Activated naive CD4-positive, alpha-beta T cell treated with anti-CD3 and anti-CD28 coated beads for 36 hours (primary cell): ENCODE measurements around the gene RSL1D1. TPM values are rescaled to one million over a fixed set of nuclear protein-coding genes. Genes with fewer than 3 reads are reported as not detected.
"Not testable (repeated sequence)": the region's sequence is repeated elsewhere in the genome, so short reads cannot be mapped to it uniquely, and the experiment has no call there.

Experiments
- CTCF ChIA-PET: fragments of 350-600 bp; sonication (Branson Sonifier 250); formaldehyde crosslinking; loops from one replicate; lab custom pipeline; 2021; ENCODE audit warnings: antibody characterized with exemption; lab: Charles Lee
- DNase-seq: peaks from one replicate; pipeline ENCODE4 v3.0.0-alpha.2; 2020
- H3K27ac Mint-ChIP-seq: one replicate; pipeline ENCODE4 v1.8.0; 2021; ENCODE audit warnings: mild to moderate bottlenecking, mixed read lengths
- H3K27me3 Mint-ChIP-seq: one replicate; pipeline ENCODE4 v1.8.0; 2021; ENCODE audit warnings: low read depth, mixed read lengths
- H3K36me3 Mint-ChIP-seq: one replicate; pipeline ENCODE4 v1.8.0; 2021; ENCODE audit warnings: low read depth, mixed read lengths
- H3K4me1 Mint-ChIP-seq: one replicate; pipeline ENCODE4 v1.8.0; 2021; ENCODE audit warnings: low read depth, mixed read lengths
- H3K4me3 Mint-ChIP-seq: one replicate; pipeline ENCODE4 v1.8.0; 2021; ENCODE audit warnings: mild to moderate bottlenecking, moderate library complexity, mixed read lengths
- H3K9me3 Mint-ChIP-seq: one replicate; pipeline ENCODE4 v1.8.0; 2021; ENCODE audit warnings: mixed read lengths
- intact Hi-C: fragments of 100-400 bp; cut with micrococcal nuclease; formaldehyde crosslinking; loops from one replicate; pipeline ENCODE4 v1.15.1; 2023
- total RNA-seq, 2 experiments: library from RNA; stranded (reverse); gene quantifications; one replicate each; pipeline ENCODE4 v1.2.3, GENCODE V29; 2021

Gene RSL1D1
- total RNA-seq, 2 experiments from 2014 or later: 354 to 365 TPM

DNA sequence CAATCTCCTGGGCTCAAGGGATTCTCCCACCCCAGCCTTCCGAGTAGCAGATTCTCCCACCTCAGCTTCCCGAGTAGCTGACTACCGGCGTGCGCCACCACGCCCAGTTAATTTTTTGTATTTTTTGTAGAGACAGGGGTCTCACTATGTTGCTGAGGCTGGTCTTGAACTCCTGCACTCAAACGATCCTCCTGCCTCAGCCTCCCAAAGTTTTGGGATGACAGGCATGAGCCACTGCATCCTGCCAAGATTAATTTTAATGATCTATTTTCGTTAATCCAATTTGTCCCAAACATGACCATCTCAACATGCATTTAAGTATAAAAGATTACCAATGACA, 55.5 kb downstream of the RSL1D1 start:
- peak overlapping the region; percentile 89 for H3K27ac Mint-ChIP-seq
- H3K4me1 Mint-ChIP-seq: peaks cover 81% of the 10 kb centered on the region
- H3K4me3 Mint-ChIP-seq: peak overlapping the region; percentile 84
- peaks cover 47% of the 10 kb centered on the region for H3K36me3 Mint-ChIP-seq
- H3K9me3 Mint-ChIP-seq: no peaks in the 10 kb centered on the region
- no peaks in the 10 kb centered on the region for H3K27me3 Mint-ChIP-seq
- DNase-seq: no peak
- CTCF ChIA-PET: interaction anchor here (3.1 to 4.0 kb wide), 2 partner anchors 11 to 53 kb away, joined by 25 to 47 read pairs; partner anchors contain the start of gene TXNDC11
- intact Hi-C loops: loop anchor here (2.0 to 10.0 kb wide), 5 partner anchors 119 to 541 kb away; partner anchors contain the start of genes GSPT1, LITAF, SNN and SOCS1

DNA sequence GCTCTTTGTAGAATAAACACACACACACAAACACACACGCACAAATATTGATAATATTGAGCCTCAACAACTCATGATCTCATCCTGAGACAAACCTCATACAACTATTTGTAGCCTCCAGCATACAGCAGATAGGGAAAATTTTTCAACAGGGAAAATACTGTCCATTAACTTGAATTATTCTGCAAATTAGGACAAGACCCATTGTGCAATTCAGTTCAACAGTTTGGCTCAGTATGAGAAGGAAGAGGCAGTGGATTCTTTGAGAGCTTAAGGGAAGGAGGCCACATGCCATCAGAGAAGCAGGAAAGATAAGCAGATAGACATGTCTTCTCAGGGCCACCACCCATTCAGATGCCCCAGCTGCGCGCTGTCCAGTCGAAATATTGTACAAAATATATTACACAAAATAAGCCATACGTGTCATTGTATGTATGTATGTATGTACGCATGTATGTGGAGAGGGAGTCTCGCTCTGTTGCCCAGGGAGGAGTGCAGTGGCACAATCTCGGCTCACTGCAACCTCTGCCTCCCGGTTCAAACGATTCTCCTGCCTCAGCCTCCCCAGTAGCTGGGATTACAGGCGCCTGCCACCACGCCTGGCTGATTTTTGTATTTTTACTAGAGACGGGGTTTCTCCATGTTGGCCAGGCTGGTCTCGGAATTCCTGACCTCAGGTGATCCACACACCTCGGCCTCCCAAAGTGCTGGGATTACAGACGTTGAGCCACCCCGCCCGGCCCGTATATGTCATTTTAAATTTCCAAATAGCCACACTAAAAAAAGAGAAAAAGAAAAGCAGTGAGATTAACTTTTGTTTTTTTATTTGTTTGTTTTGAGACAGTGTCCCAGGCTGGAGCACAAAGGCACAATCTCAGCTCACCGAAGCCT, 56.1 kb downstream of the RSL1D1 start:
- Mint-ChIP-seq H3K4me3 (peak overlapping the region; percentile 84), H3K4me1 (peaks cover 76% of the 10 kb centered on the region)

DNA sequence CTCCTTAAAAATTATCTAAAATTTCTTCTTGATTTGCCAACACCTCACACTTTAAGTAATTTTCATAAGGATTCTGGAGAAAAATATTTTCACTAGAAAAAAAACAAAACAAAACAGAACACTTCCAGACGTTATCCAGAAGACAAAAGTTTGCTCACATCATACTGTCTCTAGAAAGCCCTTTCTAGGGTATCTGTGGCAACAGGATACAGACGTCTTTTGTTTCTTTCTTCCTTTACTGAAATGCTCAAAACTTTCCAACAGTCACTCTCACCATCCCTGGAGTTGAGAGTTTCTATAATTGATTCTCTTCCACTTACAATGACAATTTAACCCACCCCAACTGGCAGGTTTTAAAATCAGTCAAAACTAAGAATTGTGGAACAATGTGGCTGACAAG, 56.9 kb downstream of the RSL1D1 start:
- CTCF ChIA-PET: no interaction called here
- Mint-ChIP-seq H3K4me1 (peaks cover 75% of the 10 kb centered on the region), H3K36me3 (peaks cover 48% of the 10 kb centered on the region), H3K27me3 (no peaks in the 10 kb centered on the region), H3K27ac (peak overlapping the region; percentile 89), H3K9me3 (no peaks in the 10 kb centered on the region), H3K4me3 (peak overlapping the region; percentile 84)
- no peak for DNase-seq
- intact Hi-C loops: loop anchor here (5.0 to 10.0 kb wide), 2 partner anchors 432 to 540 kb away; partner anchors contain the start of gene SOCS1

More for the DNA sequence above, 56.1 kb downstream of the RSL1D1 start:
- CTCF ChIA-PET: interaction anchor here (3.1 to 4.0 kb wide), 2 partner anchors 10 to 53 kb away, joined by 25 to 47 read pairs; partner anchors contain the start of gene TXNDC11
- H3K27ac Mint-ChIP-seq: peak overlapping the region; percentile 89
- DNase-seq: no peak
- H3K9me3 Mint-ChIP-seq: no peaks in the 10 kb centered on the region
- H3K36me3 Mint-ChIP-seq: peaks cover 49% of the 10 kb centered on the region
- intact Hi-C loops: loop anchor here (5.0 to 10.0 kb wide), 4 partner anchors 208 to 540 kb away; partner anchors contain the start of genes LITAF and SOCS1
- H3K27me3 Mint-ChIP-seq: no peaks in the 10 kb centered on the region

DNA sequence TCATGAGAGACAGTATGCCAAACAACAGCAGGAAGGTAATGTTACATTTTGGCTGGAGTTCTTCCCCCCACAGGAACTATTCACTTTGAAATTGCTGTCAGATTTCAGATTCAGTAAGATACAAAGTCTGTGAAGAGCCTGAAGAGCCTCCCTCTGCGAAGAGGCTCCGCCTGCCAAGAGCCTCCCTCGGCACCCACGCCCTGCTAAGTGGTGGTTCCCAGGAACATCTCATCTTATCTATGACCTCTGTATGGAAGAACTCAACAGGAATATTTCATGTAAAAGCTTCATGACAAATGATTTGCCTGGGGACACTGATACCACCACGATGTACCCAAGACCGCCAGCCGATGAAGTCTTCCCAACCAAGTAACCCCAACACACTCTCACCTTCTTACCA, 57.5 kb downstream of the RSL1D1 start:
- H3K27me3 Mint-ChIP-seq: no peaks in the 10 kb centered on the region
- DNase-seq: peak; percentile 43
- peak overlapping the region; percentile 84 for H3K4me3 Mint-ChIP-seq
- H3K4me1 Mint-ChIP-seq: peaks cover 73% of the 10 kb centered on the region
- CTCF ChIA-PET: no interaction called here
- H3K27ac Mint-ChIP-seq: peak overlapping the region; percentile 89
- intact Hi-C loops: loop anchor here (5.0 to 10.0 kb wide), 2 partner anchors 432 to 539 kb away; partner anchors contain the start of gene SOCS1
- H3K36me3 Mint-ChIP-seq: peaks cover 47% of the 10 kb centered on the region
- H3K9me3 Mint-ChIP-seq: no peaks in the 10 kb centered on the region

DNA sequence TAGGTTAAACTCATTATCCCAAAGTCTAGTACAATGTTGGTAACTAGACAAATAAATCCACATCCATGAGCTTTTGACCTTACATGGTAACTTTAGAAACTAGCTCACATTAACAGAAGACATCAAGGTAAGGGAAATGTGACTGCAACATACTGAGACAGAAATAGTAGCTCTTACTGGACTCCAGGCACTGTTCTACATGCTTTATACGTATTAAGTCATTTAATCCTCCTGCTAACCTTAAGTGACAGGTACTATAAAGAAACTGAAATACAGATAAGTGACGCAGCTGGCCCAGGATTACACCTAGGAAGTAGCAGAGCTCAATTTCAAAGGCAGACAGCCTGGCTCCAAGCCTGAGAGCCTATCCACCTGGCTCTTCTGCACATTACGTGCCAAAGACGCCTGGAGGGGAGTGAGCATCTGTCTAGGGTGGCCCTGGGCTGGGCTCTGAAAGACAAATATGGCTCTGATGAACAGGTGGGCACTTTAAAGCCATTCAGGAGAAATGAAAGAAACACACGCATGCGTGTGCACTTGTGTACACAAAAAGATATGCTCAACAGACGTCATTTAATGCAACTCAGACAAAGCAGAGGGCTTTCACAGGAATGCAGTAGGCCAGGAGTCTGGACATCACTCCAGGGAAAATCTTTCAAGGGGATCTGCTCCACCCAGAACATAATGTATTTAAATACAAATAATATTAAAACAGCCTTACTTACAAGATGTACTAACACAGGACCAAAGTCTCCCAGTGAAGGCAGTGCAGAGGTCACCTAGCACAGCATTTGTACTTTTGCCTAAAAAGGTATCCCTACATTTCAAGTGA, 58.7 kb downstream of the RSL1D1 start:
- intact Hi-C loops: loop anchor here (1.0 to 10.0 kb wide), 3 partner anchors 9 to 538 kb away; partner anchors contain the start of gene SOCS1
- Mint-ChIP-seq H3K9me3 (no peaks in the 10 kb centered on the region), H3K4me1 (peaks cover 76% of the 10 kb centered on the region), H3K36me3 (peaks cover 41% of the 10 kb centered on the region), H3K27ac (peak overlapping the region; percentile 89), H3K27me3 (no peaks in the 10 kb centered on the region), H3K4me3 (peak overlapping the region; percentile 49)
- peak; percentile 80 for DNase-seq
- CTCF ChIA-PET: interaction anchor here (0.6 to 1.0 kb wide), 3 partner anchors 44 to 112 kb away, joined by 3 read pairs; no protein-coding TSS in a partner anchor

DNA sequence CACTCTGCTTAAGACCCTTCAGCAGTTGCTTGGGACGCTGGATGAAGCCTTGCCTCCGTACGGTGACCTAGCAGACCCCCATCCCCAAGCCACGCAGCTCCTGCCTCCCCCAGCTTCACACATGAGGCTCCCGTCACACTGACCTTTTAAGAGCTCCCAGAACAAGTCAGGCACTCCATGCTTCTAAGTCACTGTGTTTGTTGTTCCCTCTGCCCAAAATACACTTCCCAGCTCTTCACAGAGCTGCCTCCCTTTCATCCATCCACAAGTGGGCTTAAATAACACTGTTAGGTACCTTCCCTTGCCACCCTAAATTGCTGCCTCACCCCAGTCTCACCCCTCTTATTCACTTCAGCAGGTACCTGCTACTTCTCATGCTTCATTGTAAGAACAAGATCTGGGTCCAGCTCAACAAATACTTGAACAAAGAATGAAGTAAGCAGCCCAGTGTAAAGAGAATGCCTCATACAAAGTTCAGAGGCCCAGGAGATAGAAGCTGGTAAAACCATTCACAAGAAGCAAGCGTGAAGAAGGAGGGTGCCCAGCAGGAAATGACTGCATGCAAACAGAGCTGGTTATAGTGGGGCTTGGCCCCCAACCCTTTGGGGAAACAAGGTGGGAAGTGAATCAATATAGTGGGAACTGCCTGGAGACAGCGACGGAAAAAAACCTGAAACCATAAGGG, 60.1 kb downstream of the RSL1D1 start:
- Mint-ChIP-seq H3K4me3 (peak overlapping the region; percentile 20), H3K4me1 (peaks cover 89% of the 10 kb centered on the region), H3K27ac (peak overlapping the region; percentile 89), H3K36me3 (peaks cover 41% of the 10 kb centered on the region), H3K9me3 (no peaks in the 10 kb centered on the region), H3K27me3 (no peaks in the 10 kb centered on the region)
- DNase-seq: peak; percentile 44
- CTCF ChIA-PET: interaction anchor here (0.6 to 1.1 kb wide), 4 partner anchors 10 to 111 kb away, joined by 3 to 6 read pairs (median 4); no protein-coding TSS in a partner anchor
- intact Hi-C loops: loop anchor here (5.0 to 10.0 kb wide), 2 partner anchors 429 to 536 kb away; partner anchors contain the start of gene SOCS1

DNA sequence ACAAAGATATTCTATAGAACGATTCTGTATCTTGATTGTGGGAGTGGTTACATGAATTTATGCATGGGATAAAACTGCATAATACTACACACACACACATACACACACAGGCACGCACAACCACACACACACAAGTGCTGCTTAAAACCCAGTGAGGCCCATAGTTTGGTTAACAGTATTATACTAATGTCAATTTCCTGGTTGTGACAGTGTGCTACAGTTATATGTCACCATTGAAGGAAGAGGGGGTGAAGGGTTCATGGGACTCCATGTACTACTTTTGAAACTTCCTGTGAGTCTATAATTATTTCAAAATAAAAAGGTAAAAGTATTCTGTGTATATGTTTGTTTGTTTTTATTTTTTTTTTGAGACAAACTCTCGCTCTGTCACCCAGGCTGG, 62.4 kb downstream of the RSL1D1 start:
- CTCF ChIA-PET: no interaction called here
- peak overlapping the region; percentile 92 for H3K27ac Mint-ChIP-seq
- no peaks in the 10 kb centered on the region for H3K27me3 Mint-ChIP-seq
- no peaks in the 10 kb centered on the region for H3K9me3 Mint-ChIP-seq
- H3K36me3 Mint-ChIP-seq: peaks cover 19% of the 10 kb centered on the region
- no peak overlapping the region for H3K4me3 Mint-ChIP-seq
- DNase-seq: peak; percentile 46
- intact Hi-C loops: loop anchor here (10.0 kb wide), 1 partner anchor 804 kb away; no protein-coding TSS in a partner anchor
- H3K4me1 Mint-ChIP-seq: peaks cover 86% of the 10 kb centered on the region

DNA sequence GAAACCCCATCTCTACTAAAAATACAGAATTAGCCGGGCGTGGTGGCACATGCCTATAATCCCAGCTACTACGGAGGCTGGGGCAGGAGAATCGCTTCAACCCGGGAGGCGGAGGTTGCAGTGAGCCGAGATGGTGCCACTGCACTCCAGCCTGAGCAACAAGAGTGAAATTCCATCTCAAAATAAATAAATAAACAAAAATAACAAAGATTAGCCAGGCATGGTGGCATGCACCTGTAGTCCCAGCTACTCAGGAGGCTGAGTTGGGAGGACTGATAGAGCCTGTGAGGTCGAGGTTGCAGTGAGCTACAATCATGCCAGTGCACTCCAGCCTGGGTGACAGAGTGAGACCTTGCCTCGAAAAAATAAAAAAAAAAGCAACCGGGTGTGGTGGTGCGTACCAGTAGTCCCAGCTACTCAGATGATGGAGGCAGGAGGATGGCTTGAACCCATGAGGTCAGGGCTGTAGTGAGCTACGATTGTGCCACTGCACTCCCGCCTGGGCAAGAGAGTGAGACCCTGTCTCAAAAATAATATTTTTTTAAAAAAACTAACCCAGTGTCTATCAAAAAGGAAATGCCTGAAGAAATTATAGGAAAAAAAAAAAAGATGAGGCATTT, 66.3 kb downstream of the RSL1D1 start:
- not testable (repeated sequence) for H3K4me3 Mint-ChIP-seq, DNase-seq, H3K27me3 Mint-ChIP-seq, H3K9me3 Mint-ChIP-seq
- CTCF ChIA-PET: interaction anchor here (6.6 kb wide), 1 partner anchor 12 kb away, joined by 47 read pairs; the partner anchor contains the start of gene ZC3H7A
- peaks cover 15% of the 10 kb centered on the region for H3K36me3 Mint-ChIP-seq
- H3K4me1 Mint-ChIP-seq: peaks cover 85% of the 10 kb centered on the region
- H3K27ac Mint-ChIP-seq: peak overlapping the region; percentile 87
- intact Hi-C loops: loop anchor here (5.0 to 10.0 kb wide), 5 partner anchors 132 to 800 kb away; partner anchors contain the start of gene GSPT1

DNA sequence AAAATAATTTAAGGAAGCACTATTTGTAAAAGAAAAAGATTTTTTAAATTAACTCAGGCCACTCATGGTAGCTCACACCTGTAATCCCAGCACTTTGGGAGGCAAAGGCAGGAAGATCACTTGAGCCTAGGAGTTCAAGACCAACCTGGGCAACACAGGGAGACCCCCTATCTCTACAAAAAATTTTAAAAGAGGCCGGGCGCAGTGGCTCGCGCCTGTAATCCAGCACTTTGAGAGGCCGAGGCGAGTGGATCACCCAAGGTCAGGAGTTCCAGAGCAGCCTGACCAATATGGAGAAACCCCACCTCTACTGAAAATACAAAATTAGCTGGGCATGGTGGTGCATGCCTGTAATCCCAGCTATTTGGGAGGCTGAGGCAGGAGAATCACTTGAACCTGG, 67.0 kb downstream of the RSL1D1 start:
- peaks cover 18% of the 10 kb centered on the region for H3K36me3 Mint-ChIP-seq
- H3K27ac Mint-ChIP-seq: peak overlapping the region; percentile 87
- intact Hi-C loops: loop anchor here (5.0 to 10.0 kb wide), 5 partner anchors 133 to 800 kb away; partner anchors contain the start of gene GSPT1
- not testable (repeated sequence) for H3K27me3 Mint-ChIP-seq, DNase-seq, H3K9me3 Mint-ChIP-seq, H3K4me3 Mint-ChIP-seq
- peaks cover 80% of the 10 kb centered on the region for H3K4me1 Mint-ChIP-seq
- CTCF ChIA-PET: interaction anchor here (6.6 kb wide), 1 partner anchor 13 kb away, joined by 47 read pairs; the partner anchor contains the start of gene ZC3H7A

DNA sequence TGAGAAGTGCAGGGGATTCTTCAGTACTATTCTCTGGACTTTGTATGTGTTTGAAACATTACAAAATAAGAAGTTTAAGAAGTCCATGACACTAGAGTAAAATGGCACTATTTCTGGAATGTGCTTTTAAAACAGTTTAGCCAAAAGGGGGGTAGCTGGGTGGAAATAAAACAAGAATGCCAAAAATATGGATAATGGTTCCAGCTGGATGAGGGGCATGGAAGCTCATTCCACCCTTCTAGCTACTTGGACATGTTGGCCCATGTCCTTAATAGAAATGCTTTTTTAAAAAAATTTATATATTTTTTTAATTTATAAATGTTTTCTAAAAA, 67.3 kb downstream of the RSL1D1 start:
- H3K4me1 Mint-ChIP-seq: peaks cover 78% of the 10 kb centered on the region
- CTCF ChIA-PET: interaction anchor here (6.6 kb wide), 1 partner anchor 13 kb away, joined by 47 read pairs; the partner anchor contains the start of gene ZC3H7A
- intact Hi-C loops: loop anchor here (5.0 to 10.0 kb wide), 5 partner anchors 133 to 799 kb away; partner anchors contain the start of gene GSPT1
- H3K27me3 Mint-ChIP-seq: no peaks in the 10 kb centered on the region
- peaks cover 18% of the 10 kb centered on the region for H3K36me3 Mint-ChIP-seq
- DNase-seq: no peak
- H3K4me3 Mint-ChIP-seq: peak overlapping the region; percentile 59
- peak overlapping the region; percentile 98 for H3K27ac Mint-ChIP-seq
- H3K9me3 Mint-ChIP-seq: no peaks in the 10 kb centered on the region
